ENCODE results near the gene NEU1.

Gene NEU1

DNA sequence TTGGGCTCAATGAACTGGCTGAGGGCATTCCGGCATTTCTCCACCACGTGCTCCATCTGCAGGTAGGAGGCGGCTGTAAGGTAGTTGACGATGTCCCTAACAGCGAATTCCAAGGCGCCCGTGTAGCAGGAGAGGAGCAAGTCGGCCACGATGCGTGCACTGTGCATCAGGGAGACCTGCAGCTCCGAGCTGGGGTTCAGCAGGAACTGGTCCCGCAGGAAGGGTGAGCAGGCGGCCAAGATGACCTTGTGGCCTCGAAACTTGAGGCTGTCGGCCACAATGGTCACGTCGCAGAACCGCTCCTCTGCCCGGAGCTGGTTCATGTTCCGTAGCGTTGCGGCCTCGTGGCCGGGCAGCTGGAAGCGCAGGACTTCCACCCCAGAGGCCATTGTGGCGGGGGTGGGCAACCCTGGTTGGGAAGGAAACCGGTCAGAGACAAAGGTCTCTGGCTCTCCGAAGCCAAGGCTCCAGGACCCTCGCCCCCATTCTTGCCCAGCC is 38.3 kb upstream of the NEU1 start:
- Histone ChIP-seq H3K4me3 (peak overlapping the region; percentile 68 to 77), H3K36me3 (peaks cover 0 to 9% (median 0%) of the 10 kb centered on the region in 3 donors), H3K4me1 (peaks cover 0 to 48% (median 38%) of the 10 kb centered on the region in 4 donors), H3K27me3 (no peaks in the 10 kb centered on the region), H3K27ac (peak overlapping the region; percentile 83 to 85), H3K9me3 (no peaks in the 10 kb centered on the region)
- TF ChIP-seq, protein P1, sequence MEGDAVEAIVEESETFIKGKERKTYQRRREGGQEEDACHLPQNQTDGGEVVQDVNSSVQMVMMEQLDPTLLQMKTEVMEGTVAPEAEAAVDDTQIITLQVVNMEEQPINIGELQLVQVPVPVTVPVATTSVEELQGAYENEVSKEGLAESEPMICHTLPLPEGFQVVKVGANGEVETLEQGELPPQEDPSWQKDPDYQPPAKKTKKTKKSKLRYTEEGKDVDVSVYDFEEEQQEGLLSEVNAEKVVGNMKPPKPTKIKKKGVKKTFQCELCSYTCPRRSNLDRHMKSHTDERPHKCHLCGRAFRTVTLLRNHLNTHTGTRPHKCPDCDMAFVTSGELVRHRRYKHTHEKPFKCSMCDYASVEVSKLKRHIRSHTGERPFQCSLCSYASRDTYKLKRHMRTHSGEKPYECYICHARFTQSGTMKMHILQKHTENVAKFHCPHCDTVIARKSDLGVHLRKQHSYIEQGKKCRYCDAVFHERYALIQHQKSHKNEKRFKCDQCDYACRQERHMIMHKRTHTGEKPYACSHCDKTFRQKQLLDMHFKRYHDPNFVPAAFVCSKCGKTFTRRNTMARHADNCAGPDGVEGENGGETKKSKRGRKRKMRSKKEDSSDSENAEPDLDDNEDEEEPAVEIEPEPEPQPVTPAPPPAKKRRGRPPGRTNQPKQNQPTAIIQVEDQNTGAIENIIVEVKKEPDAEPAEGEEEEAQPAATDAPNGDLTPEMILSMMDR (IDR thresholded peaks at IDR 0.05), result no peak
- no peak for DNase-seq
- intact Hi-C loops (cut with DNase I; ENCODE audit: low total_unique reads), result no loop called here

DNA sequence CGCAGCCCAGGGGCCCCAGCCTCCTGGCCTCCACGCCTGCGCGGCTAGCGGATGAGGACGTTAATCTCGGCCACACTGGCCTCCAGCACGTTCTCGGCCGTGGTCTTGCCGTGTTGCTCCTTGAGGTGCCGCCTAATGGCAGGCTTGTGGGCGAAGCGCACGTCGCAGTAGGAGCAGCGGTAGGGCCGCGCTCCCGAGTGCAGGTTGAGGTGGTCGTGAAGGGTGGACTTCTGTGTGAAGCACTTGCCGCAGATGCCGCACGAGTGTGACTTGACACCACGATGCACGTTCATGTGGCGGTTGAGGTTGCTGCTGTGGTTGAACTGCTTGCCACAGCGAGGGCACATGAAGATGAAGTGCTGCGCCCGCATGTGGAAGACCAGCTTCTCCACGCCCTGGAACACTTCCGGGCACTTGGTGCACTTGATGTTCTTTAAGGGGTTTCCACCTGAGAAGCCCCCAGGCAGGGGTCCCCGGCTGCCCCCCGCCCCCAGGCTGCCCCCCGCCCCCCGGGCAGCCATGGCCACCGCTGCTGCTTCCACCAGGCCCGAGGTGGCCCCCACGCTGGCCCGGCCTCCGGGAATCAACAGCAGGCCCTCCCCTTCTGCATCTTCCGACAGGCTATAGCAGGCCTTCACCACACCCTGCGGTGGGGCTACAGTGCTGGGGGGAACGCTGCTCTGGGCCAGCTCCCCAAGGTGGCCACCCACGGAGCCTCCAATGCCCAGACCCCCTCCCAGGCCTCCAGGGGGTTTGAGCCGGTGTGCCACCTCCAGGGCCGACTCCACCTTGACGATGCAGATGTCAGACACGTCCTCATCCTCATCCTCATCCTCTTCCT is 37.5 kb upstream of the NEU1 start:
- peaks cover 0 to 9% (median 4%) of the 10 kb centered on the region in 3 donors for H3K36me3 ChIP-seq
- peaks cover 0 to 48% (median 38%) of the 10 kb centered on the region in 4 donors for H3K4me1 ChIP-seq
- H3K27ac ChIP-seq, result peak overlapping the region in 1 of 2 donors; percentile 85
- H3K9me3 ChIP-seq, result no peaks in the 10 kb centered on the region
- intact Hi-C loops (cut with DNase I; ENCODE audit: low total_unique reads), result no loop called here
- TF ChIP-seq, protein P1 (IDR thresholded peaks at IDR 0.05), result no peak
- DNase-seq, result no peak
- no peaks in the 10 kb centered on the region for H3K27me3 ChIP-seq
- no peak overlapping the region for H3K4me3 ChIP-seq

DNA sequence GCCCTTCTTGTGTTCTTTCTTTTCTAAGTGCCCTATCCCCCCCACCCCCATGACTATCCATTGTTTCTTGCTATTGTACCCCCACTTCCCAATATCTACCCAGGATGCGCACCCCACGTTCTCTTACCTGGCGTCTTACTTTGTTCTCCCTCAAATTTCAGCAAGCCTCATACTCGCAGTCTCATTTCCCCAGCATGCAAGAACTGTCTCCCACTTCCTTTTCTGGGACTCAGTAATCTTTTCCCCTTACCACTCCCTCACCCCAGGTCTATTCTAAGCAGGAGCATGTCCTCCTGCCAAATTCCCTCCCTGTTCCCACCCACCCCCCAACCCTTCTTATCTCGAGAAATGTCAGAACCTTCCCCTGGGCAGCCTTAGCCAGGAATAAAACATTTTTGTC is 36.6 kb upstream of the NEU1 start:
- TF ChIP-seq, protein P1 (IDR thresholded peaks at IDR 0.05), result no peak
- Histone ChIP-seq H3K9me3 (no peaks in the 10 kb centered on the region), H3K4me1 (peaks cover 0 to 48% (median 38%) of the 10 kb centered on the region in 4 donors), H3K4me3 (no peak overlapping the region), H3K27ac (no peak overlapping the region), H3K36me3 (peaks cover 0 to 18% (median 9%) of the 10 kb centered on the region in 3 donors), H3K27me3 (no peaks in the 10 kb centered on the region)
- no peak for DNase-seq
- intact Hi-C loops (cut with DNase I; ENCODE audit: low total_unique reads), result no loop called here

DNA sequence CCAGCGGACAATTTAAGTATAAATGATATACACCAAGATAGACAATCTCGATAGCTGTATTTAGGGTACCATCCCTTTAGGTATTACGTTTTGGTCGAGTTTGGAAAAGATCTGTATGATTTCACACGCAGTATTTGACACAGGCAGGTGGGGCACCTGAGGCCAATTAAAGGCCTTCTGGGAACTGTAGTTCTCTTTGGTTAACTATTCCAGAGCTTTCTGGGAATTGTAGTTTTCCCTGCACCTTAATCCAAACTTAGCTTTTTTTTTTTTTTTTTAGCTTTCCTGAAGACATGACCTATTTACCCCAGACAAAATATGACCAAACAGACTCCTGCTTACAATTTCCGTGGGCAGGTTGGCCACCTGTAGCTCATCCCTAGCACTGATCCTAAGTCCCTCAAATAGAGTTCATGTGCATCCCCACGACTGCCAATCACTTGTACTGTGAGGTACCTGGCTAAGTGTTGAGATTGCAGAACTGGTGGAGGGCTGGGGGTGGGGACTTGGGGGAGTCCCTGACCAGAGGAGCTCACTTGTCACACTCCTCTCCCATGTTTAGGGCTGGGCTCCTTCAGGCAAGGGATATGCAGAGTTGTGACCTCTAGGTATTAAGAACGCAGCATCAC is 35.9 kb upstream of the NEU1 start:
- intact Hi-C loops (cut with DNase I; ENCODE audit: low total_unique reads), result no loop called here
- Histone ChIP-seq H3K4me1 (peaks cover 0 to 47% (median 38%) of the 10 kb centered on the region in 4 donors), H3K27ac (peak overlapping the region; percentile 88), H3K9me3 (no peaks in the 10 kb centered on the region), H3K27me3 (no peaks in the 10 kb centered on the region), H3K36me3 (peaks cover under 1 to 25% (median 12%) of the 10 kb centered on the region in 3 donors), H3K4me3 (peak overlapping the region; percentile 87 to 97)
- DNase-seq, result no peak
- TF ChIP-seq, protein P1 (IDR thresholded peaks at IDR 0.05), result no peak

DNA sequence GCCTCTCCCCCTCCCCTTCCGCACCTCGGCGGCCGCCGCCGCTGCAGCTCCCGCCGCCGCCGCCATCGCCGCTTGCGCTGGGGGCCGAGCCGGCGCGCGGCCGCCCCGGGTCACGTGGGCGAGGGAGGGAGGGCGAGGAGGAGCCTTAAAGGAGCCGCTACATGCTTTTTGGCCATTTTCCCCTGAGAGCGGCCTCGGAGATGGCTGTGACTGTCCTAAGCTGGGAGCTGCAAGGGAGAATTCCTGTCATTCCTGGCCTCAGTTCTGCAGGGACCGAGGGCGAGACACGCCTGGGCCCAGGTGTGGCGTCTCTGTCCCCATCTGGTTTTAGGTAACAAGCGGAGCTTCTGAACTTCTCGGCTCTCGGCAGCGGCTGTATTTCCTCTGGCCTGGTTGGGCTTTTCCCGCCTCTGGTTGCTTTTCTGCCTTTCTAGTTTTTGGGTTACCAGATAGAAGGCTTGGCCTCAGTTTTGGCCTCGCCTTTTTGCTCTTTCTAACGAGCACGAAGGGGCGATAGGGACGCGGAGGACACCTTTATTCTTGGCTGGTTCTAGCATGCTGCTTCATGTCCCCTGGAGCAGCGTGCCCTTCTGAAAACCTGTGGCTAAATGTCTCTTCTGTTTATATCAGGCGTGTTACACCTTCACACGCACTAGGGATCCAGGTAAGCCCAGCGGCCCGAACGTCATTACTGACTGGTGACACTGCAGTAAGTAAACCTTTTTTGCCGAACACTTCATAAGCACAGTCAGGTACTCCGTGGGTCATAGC is 35.2 kb upstream of the NEU1 start, which contains the start of gene EHMT2:
Gene EHMT2, minus strand, starts transcription at position 87 of the 771 bp plus-strand sequence. Its CDS starts 21 bp downstream, at position 66.
- H3K9me3 ChIP-seq, result no peaks in the 10 kb centered on the region
- H3K27me3 ChIP-seq, result no peaks in the 10 kb centered on the region
- intact Hi-C loops (cut with DNase I; ENCODE audit: low total_unique reads), result no loop called here
- H3K4me1 ChIP-seq, result peaks cover 0 to 42% (median 35%) of the 10 kb centered on the region in 4 donors
- peak within 1 kb of the TSS; percentile 88 for H3K27ac ChIP-seq
- peak; percentile 80 to 92 for DNase-seq
- TF ChIP-seq, protein P1 (IDR thresholded peaks at IDR 0.05), result peak in 1 of 2 experiments; percentile 51
- H3K4me3 ChIP-seq, result peak within 1 kb of the TSS; percentile 87 to 97
- peaks cover 6 to 32% (median 16%) of the 10 kb centered on the region in 3 donors for H3K36me3 ChIP-seq
